ENCODE data around the gene PTAFR.

The PTAFR gene

DNA sequence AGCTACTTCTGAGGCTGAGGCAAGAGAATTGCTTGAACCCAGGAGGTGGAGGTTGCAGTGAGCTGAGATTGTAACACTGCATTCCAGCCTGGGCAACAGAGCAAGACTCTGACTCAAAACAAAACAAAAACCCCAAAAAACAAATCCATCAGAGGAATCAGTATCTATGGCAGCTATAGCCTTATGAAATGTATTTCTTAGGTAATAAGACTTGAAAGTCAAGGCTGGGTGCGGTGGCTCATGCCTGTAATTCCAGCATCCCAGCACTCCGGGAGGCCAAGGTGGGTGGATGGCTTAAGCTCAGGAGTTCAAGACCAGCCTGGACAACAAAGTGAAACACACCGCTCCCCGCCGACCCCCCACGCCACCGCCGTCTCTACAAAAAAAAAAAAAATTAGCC, 56.9 kb downstream of the PTAFR start:
- Histone ChIP-seq H3K4me3 (ENCODE audit: low read depth, low read length) (no peak overlapping the region), H3K9me3 (ENCODE audit: control insufficient read depth, insufficient read depth, low read depth, low read length) (no peaks in the 10 kb centered on the region), H3K4me1 (ENCODE audit: control insufficient read depth, insufficient read depth, low read length) (no peaks in the 10 kb centered on the region), H3K27ac (ENCODE audit: extremely low read depth, low read depth, low read length) (no peak overlapping the region), H3K36me3 (ENCODE audit: control insufficient read depth in 2 of 2, insufficient read depth in 1 of 2, low read length in 2 of 2) (no peaks in the 10 kb centered on the region)
- CTCF ChIA-PET = interaction anchor here (0.7 kb wide), 1 partner anchor 82 kb away, joined by 3 read pairs; no protein-coding TSS in a partner anchor
- POLR2A ChIA-PET = no interaction called here
- TF ChIP-seq ZBTB21 (tag by site-specific recombination; IDR thresholded peaks at IDR 0.05) (no peak), ZNF23 (tag by site-specific recombination; IDR thresholded peaks at IDR 0.05; ENCODE audit: borderline replicate concordance) (no peak), ZNF266 (tag by site-specific recombination; IDR thresholded peaks at IDR 0.05; ENCODE audit: low read depth) (no peak), ZNF175 (tag by site-specific recombination; IDR thresholded peaks at IDR 0.05) (no peak), ZNF548 (tag by site-specific recombination; IDR thresholded peaks at IDR 0.05) (no peak), SP3 (tag by site-specific recombination; IDR thresholded peaks at IDR 0.05) (no peak), MYNN (tag by site-specific recombination; IDR thresholded peaks at IDR 0.05; ENCODE audit: borderline replicate concordance) (no peak), GLIS2 (tag by site-specific recombination; IDR thresholded peaks at IDR 0.05) (no peak), ZNF24 (tag by site-specific recombination; IDR thresholded peaks at IDR 0.05) (no peak), ZNF274 (IDR thresholded peaks at IDR 0.05; ENCODE audit: low read length) (no peak), ZNF274 (tag by site-specific recombination; IDR thresholded peaks at IDR 0.05; ENCODE audit: borderline replicate concordance) (no peak), ZNF335 (tag by site-specific recombination; conservative IDR thresholded peaks at IDR 0.05) (no peak)
- TF ChIP-seq, protein P1, sequence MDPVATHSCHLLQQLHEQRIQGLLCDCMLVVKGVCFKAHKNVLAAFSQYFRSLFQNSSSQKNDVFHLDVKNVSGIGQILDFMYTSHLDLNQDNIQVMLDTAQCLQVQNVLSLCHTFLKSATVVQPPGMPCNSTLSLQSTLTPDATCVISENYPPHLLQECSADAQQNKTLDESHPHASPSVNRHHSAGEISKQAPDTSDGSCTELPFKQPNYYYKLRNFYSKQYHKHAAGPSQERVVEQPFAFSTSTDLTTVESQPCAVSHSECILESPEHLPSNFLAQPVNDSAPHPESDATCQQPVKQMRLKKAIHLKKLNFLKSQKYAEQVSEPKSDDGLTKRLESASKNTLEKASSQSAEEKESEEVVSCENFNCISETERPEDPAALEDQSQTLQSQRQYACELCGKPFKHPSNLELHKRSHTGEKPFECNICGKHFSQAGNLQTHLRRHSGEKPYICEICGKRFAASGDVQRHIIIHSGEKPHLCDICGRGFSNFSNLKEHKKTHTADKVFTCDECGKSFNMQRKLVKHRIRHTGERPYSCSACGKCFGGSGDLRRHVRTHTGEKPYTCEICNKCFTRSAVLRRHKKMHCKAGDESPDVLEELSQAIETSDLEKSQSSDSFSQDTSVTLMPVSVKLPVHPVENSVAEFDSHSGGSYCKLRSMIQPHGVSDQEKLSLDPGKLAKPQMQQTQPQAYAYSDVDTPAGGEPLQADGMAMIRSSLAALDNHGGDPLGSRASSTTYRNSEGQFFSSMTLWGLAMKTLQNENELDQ (tag by site-specific recombination; IDR thresholded peaks at IDR 0.05; ENCODE audit: low read depth) = no peak

DNA sequence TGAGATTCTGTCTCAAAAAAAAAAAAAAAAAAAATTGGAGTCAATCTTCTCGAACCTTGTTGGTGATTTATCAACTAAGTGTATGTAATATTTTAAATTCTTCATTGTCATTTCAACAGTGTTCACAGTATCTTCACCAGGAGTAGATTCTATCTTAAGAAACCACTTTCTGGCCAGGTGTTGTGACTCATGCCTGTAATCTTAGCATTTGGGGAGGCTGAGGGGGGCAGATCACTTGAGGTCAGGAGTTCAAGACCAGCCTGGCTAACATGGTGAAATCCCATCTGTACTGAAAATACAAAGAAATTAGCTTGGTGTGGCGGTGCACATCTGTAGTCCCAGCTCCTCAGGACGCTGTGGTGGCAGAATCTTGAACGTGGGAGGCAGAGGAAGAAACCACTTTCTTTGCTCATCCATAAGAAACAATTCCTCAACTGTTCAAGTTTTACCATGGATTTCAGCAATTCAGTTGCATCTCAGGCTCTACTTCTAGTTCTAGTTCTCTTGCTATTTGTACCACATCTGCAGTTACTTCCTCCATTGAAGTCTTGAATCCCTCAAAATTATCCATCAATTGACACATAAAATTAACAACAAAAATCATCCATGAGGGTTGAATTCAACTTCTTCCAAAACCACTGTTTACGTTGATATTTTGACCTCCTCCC, 57.7 kb downstream of the PTAFR start:
- POLR2A ChIA-PET = no interaction called here
- no peaks in the 10 kb centered on the region for H3K36me3 ChIP-seq (ENCODE audit: control insufficient read depth in 2 of 2, insufficient read depth in 1 of 2, low read length in 2 of 2)
- H3K4me1 ChIP-seq (ENCODE audit: control insufficient read depth, insufficient read depth, low read length) = no peaks in the 10 kb centered on the region
- H3K9me3 ChIP-seq (ENCODE audit: control insufficient read depth, insufficient read depth, low read depth, low read length) = no peaks in the 10 kb centered on the region
- H3K4me3 ChIP-seq (ENCODE audit: low read depth, low read length) = no peak overlapping the region
- no peak for TF ChIP-seq ZNF843 (tag by site-specific recombination; IDR thresholded peaks at IDR 0.05)
- H3K27ac ChIP-seq (ENCODE audit: extremely low read depth, low read depth, low read length) = no peak overlapping the region
- CTCF ChIA-PET = interaction anchor here (0.7 kb wide), 1 partner anchor 82 kb away, joined by 3 read pairs; no protein-coding TSS in a partner anchor

DNA sequence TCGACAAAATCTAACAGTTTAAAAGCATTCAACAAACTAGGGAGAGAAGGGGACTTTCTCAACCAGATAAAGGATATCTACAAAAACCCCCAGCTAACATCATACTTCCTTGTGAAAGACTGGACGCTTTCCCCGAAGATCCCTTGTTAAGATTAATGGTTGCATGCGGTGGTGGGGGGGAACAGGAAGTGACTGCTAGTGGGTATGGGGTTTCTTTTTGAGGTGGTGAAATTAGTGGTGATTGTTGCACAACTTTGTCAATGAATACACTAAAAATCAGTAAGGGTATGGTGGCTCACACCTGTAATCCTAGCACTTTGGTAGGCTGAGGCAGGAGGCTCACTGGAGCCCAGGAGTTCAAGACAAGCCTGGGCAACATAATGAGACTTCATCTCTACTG, 61.2 kb downstream of the PTAFR start:
- Histone ChIP-seq H3K4me1 (ENCODE audit: control insufficient read depth, insufficient read depth, low read length) (no peaks in the 10 kb centered on the region), H3K27ac (ENCODE audit: extremely low read depth, low read depth, low read length) (no peak overlapping the region), H3K4me3 (ENCODE audit: low read depth, low read length) (no peak overlapping the region), H3K36me3 (ENCODE audit: control insufficient read depth in 2 of 2, insufficient read depth in 1 of 2, low read length in 2 of 2) (no peaks in the 10 kb centered on the region), H3K9me3 (ENCODE audit: control insufficient read depth, insufficient read depth, low read depth, low read length) (no peaks in the 10 kb centered on the region)
- TF ChIP-seq, protein P2, sequence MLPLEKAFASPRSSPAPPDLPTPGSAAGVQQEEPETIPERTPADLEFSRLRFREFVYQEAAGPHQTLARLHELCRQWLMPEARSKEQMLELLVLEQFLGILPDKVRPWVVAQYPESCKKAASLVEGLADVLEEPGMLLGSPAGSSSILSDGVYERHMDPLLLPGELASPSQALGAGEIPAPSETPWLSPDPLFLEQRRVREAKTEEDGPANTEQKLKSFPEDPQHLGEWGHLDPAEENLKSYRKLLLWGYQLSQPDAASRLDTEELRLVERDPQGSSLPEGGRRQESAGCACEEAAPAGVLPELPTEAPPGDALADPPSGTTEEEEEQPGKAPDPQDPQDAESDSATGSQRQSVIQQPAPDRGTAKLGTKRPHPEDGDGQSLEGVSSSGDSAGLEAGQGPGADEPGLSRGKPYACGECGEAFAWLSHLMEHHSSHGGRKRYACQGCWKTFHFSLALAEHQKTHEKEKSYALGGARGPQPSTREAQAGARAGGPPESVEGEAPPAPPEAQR (tag by site-specific recombination; IDR thresholded peaks at IDR 0.05) = no peak
- TF ChIP-seq KLF10 (tag by site-specific recombination; IDR thresholded peaks at IDR 0.05) (no peak), ZIC2 (tag by site-specific recombination; IDR thresholded peaks at IDR 0.05) (no peak)
- ChIA-PET CTCF (interaction anchor here (0.5 to 1.4 kb wide), 4 partner anchors 10 to 185 kb away, joined by 3 to 5 read pairs (median 3); partner anchors contain the start of gene EYA3), POLR2A (interaction anchor here (0.6 kb wide), 1 partner anchor 245 kb away, joined by 3 read pairs; no protein-coding TSS in a partner anchor)

Measured in HEK293 (cell line).